Activated CD8-positive, alpha-beta memory T cell treated with anti-CD3 and anti-CD28 coated beads, Interleukin-2, amount 50 U/mL, for 4 hours (primary cell): ENCODE measurements around the gene CLBA1.

Experiments
- DNase-seq: peaks from one replicate; pipeline ENCODE4 v3.0.0-alpha.2; 2020

CLBA1 gene

GRCh38 chr14:105006831-105007592 lies 21.4 kb downstream of the CLBA1 start:
- no peak for DNase-seq

- no peak for DNase-seq
Observed at GRCh38 chr14:105007593-105008264, 22.1 kb downstream of the CLBA1 start.

DNA sequence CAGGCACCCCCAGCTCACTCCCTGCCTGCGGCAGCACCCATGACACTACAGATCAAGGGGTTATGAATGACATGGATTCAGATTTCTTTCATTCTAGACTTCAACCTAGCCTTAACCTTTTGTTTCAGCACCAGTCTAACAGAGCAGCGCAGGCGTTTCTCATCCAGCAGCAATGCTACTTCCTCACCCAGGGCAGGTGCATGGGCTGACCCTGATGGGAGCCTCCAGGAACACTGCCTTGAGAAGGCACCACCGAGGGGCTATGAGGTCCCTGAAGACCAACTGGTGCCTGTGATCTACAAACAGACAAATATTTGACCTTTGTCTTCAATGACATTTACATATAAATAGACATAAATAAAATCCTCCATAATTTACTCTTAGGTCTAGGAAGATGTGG lies 24.5 kb downstream of the CLBA1 start:
- no peak for DNase-seq

GRCh38 chr14:105010891-105011291 lies 25.3 kb downstream of the CLBA1 start:
- DNase-seq: no peak

DNA sequence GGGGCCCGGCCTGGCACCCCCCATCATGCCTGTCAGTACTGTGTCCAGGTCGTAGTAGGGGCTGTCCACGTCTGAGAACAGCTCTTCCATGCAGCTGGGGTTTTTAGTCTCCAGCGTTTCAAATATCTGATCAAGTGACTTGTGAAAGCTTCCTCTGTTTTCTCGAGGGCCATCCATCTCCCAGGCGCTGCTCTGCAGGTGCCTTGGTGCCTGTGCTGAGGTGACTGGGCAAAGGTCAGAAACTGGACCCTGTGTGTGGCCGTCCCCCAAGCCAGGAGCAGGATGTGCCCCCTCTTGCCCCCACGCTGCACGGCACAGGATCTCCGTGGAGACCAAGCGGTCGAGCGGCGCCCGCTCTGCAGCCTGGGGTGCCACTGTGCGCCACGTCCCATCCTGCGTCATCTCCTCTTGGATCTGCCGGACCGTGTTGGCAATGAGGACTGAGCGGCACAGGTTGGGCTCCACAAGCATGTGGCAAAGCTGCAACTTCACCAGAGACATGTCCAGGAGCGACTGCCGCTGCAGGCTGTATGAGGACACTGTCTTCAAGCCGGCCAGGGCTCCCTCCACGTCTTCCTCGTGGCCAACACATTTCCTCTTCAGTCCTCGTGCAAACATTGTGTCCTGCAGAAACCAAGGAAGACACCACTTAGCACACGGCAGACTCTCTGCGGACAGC lies 25.9 kb downstream of the CLBA1 start:
- DNase-seq: no peak

DNA sequence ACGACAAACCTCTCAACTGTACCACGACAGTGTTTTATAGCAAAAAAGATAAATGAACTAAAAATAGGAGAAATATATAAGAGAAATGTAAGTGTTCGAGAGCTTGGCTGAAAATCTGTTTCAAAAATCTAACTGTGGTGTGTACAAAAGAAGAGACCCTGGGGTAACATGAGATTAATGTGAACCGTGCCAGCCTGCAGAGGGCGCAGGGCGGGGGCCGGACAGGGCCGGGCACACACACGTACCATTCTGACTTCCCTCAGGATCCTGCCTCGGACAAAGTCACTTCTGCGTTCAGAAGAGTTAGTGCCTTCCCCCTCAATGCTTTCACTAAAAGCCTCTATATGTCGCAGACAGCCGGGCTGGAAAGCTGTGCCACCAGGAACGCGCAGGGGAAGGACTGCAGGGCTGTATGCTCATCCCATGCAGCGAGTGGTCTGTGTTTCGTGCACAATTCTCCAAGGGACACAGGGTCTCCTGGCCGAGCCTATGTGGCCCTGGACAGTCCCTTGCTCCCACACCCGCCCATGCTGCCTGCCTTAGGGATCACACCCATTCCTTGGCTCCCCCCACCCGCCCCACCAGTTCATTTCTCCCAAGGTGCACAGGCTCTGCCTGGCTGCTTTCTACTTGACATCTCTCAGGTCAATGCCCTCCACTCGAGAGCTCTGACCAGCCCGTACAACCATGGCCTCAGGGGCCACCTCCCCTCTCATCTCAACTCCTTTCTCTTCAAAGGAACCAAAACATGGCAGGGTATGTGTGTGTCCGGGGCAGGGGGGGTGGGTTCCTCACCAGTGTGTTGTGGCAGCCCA lies 26.8 kb downstream of the CLBA1 start:
- DNase-seq: no peak

DNA sequence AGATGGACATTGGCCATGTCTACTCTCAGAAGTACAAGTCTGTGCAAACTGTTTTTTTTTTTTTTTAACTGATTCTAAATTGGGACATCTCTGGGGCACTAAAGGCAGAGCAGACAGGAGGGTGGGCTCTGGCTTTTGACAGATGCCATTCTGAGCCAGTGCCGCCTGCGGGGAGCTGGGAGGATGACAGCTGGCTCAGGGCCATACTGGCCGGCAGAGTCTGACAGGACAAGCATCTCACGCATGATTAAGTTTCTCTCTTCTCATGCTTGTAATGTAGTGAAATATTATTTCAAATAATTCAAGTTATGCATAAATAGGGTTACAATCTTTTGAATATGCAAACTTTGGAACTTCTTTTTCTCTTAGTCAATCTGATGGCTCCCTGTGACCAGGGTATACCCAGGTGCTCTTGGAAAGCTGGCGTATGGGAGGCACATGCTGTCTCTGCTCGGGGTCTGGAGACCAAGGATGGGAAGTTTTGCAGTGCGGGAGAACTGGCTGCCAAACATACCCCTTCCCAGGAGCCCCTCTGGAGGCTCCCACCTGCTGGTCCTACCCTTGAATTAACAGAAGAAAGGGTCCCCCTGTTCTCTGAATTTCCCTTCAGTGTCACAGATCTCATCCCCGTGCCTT lies 27.7 kb downstream of the CLBA1 start:
- DNase-seq: no peak

GRCh38 chr14:105014032-105014431 lies 28.4 kb downstream of the CLBA1 start:
- no peak for DNase-seq

DNA sequence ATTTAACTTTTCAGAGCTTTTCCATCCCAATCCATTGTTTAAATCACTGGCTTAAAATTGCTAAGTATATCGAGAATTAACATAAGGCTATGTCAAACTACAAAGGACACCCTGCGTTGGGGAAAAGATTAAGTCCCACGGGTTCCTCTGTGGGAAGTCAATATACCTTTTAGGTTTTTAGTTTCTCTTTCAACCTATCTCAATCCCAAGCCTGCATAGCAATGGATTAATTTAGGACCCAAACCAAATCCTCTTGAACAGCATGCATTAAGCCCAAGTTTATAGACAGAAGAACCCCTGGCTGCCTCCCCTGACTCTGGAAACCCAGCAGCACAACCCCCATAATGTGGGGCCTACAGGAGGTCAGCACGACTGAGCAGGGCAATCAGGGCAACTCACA lies 29.0 kb downstream of the CLBA1 start:
- DNase-seq: no peak

DNA sequence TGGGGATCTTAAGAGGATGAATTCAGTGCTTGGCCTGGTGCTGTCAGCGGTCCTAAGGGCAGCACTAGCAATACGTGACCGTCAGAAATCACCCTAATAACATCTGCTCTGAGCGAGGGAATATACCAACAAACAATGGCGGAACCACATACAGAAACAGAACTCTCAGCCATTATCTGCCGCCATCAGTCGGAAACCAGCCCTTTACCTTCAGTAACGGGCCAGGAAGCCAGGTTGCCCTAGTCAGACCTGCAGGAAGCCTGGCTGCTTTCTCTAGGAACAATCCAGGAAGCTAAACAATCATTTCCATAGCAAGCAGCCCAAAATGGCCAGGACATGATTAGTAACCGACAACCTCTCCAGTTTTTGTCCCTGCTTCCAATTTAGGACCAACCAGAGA lies 29.7 kb downstream of the CLBA1 start:
- DNase-seq: no peak

DNA sequence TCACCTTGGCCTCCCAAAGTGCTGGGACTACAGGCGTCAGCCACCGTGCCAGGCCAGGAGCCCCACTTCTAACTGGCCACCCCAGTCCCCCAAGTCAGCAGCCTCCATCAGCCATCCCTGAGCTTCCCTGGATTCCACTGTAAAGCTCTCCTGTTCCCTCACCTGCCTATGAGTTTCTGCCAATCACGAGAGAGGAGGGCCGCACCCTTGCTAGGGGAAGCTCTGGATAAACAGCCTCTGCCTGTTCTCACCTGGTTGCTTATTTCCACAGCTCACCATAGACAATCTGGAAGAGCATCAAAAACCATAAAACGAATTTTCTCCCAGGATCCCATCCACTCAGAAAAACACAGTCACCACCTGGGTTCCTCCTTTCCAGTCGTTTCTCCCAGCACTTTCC lies 30.3 kb downstream of the CLBA1 start:
- DNase-seq: no peak

- DNase-seq: no peak
Observed at GRCh38 chr14:105018414-105018813, 32.8 kb downstream of the CLBA1 start.

DNA sequence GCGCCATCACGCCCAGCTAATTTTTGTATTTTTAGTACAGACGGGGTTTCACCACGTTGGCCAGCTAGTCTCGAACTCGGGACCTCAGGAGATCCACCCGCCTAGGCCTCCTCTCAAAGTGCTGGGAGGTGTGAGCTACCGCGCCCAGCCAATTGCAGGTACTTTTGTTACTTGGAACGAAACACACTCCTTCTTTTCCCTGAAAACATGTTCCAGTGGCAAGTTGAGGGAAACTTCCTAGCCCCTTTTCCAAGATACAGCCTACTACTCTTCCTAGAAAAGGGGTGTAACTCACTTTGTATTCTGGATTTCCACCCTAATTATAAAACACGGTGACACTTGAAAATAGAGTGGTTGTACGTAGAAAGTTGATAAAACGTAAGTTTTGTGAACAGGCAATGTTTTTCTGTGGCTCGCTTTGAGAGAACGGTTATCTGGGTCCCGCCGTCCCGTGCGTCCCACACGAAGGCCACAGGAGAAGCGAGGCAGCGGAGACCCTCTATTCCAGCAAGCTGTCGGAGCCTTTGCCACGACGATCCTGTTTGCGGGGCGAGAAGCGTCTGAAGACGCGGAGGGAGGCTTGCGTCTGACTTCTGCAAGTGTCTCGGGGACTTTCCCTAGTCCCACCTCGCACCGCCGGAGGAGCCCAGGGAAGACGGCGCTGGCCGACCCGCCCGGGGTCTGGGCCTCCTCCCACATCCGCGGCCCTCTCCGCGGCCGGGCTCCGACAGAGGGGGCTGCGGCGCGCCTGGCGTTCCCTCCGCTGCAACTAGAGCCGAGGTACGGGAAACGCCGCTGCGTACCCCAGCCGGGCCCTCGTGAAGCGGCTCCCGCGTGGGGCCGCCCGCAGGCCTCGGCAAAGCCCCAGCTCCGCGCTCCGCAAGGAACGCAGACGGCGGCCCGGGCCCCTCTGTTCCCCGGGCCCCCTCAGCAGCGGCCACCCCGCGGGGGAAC lies 34.5 kb downstream of the CLBA1 start:
- DNase-seq: peak; percentile 54

DNA sequence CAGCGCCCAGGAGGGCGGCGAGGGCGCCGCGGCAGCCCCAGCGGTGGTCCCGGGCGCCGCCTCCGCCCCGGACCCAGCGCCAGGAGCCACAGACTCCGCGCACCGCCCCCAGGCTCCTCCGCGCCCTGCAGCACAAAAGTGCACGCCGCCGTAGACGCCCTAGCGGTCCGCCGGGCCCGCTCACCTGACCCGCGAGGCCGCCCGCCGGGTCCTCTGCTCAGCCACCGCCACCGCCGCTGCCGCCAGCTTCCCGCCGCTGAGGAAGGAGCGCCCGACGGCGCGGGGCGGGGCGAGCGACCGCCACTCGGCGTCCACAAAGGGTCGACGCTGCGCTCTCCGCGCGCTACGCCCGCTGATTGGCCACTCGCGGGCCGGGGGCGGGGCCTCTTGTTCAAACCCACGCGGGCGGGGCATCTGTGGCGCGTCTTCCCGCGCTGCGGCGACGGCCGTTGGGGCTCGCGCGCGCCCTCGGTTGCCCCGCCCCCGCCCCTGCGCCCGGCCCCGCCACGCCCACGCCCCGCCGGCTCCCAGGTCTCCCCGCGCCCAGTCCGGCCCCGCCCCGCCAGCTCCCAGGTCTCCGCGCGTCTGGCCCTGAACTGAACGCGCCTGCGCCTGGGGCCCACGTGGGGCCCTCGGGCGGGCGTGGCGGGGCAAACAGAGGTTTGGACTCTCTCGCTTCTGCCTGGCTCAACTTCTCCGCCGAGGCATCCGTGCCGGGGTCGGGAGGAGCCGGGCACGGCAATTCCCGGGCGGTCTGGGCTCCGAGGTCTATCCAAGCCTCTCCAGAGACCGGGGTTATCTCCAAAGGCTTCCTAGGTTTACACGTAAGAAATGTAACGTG lies 35.4 kb downstream of the CLBA1 start, which contains the start of gene CDCA4:
CDCA4 (minus strand) TSS at position 269 of the 841 bp plus-strand sequence. CDS start 9,154 bp downstream, outside the sequence.
- DNase-seq: peak; percentile 98

GRCh38 chr14:105021656-105022275 lies 36.2 kb downstream of the CLBA1 start:
- DNase-seq: peak; percentile 33

- DNase-seq: no peak
Observed at GRCh38 chr14:105022276-105022670, 36.7 kb downstream of the CLBA1 start.

DNA sequence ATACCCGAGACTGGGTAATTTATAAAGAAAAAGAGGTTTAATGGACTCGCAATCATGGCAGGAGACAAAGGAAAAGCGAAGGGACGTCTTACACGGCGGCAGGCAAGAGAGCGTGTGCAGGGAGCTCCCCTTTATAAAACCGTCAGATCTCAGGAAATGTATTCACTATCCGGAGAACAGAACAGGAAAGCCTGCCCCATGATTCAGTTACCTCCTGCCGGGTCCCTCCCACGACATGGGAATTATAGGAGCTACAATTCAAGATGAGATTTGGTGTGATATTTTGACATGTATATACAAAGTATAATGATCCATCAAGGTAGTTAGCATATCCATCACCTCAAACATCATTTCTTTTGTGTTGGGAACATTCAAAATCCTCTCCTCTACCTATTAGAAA lies 37.6 kb downstream of the CLBA1 start:
- no peak for DNase-seq

DNA sequence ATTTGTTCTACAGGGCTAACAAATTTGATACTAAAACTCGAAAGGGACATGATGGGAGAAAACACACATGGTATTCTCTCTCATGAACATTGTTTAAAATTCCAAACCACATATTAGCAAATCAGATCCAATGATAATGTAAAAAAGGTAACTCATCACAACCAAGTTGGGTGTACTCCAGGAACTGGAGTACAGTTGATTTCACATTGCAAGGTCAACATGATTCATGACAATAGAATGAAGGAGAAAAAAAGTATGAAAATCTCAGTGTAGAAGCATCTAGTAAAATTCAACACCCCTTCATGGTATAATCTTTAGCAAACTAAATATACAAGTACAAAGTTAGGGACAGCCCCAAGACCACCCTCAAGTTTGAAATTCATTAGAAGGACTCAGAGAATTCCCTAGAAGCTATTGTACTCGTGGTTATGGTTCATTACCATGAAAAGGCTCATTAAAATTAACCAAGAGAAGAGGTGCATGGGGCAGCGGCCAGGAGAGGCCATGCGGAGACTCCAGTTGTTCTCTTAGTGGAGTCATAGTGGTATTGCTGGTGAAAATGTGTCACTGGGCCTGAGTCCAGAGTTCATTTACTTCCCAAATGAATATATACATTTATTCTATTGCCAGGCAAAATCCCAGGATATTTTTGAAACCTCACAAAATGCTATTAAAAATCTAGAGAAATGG lies 38.3 kb downstream of the CLBA1 start:
- no peak for DNase-seq

DNA sequence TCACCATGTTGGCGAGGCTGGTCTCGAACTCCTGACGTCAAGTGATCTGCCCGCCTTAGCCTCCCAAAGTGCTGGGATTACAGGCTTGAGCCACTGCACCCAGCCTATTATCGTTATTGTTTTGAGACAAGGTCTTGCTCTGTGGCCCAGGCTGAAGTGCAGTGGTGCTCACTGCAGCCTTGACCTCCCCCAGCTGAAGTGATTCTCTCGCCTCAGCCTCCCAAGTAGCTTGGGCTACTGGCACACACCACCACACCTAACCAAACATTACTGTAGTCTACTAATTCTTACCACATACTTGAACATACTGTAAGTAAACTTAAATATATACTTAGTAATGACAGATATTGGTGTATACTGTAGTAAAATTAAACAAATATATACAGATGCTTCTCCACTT lies 39.8 kb downstream of the CLBA1 start:
- DNase-seq: no peak
